Esophagus squamous epithelium (tissue), 4 donors: ENCODE measurements around the gene ZSCAN5B.

ENCODE experiments used
- CTCF ChIP-seq, 6 experiments: fragments of 450-650 bp in 4 of 6; fragments of 200-600 bp in 2 of 6; sonication (generic) in 2 of 6; IDR thresholded peaks; one replicate each; pipeline ENCODE4 v1.5.1; 2016 to 2019; ENCODE audit warnings: antibody characterized with exemption in 6 of 6, mild to moderate bottlenecking in 4 of 6, moderate library complexity in 4 of 6
- POLR2A ChIP-seq, 4 donors: fragments of 450-650 bp; IDR thresholded peaks; one replicate each; pipeline ENCODE4 v1.6.1; 2017; ENCODE audit warnings: antibody characterized with exemption in 4 of 4, mild to moderate bottlenecking in 4 of 4, moderate library complexity in 3 of 4

GRCh38 chr19:56162258-56162657 is 35.3 kb downstream of the ZSCAN5B start:
- TF ChIP-seq CTCF (IDR thresholded peaks at IDR 0.05) (no peak), POLR2A (IDR thresholded peaks at IDR 0.05) (no peak)
